NCI-H1105 treated with DMSO at 0.1 percent for 48 hours (cell line): ENCODE data around the gene ATP6V1G1.
"Not testable (repeated sequence)": the region's sequence is repeated elsewhere in the genome, so short reads cannot be mapped to it uniquely, and the experiment has no call there.

Experiments
- DNase-seq: peaks from one replicate; lab custom pipeline; 2025; lab: John Stamatoyannopoulos, UW

The ATP6V1G1 gene

GRCh38 chr9:114578134-114578533 lies 9.4 kb upstream of the ATP6V1G1 start:
- not testable (repeated sequence) for DNase-seq

DNA sequence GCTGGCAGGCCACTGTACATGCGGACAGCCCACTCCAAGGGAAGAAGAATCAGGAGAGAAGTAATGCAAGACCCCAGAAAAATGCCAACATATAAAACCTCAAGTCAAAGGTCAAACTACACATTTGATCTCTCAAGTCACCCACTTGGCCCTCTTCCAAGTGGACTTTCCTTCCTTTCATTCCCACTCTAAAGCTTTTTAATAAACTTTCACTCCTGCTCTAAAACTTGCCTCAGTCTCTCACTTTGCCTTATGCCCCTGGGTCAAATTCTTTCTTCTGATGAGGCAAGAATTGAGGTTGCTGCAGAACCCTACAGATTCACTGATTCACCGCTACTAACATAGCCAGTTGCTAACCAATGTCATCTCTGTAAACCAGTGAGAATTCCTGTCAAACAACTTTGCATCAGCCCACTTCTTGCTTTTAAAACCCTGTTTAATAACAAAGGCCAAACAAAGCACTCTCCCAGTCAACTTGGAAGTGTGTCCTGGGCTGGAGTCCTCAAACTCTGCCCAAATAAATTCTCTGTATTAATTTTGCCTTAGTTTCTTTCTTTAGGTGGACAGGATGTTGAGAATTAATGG lies 6.9 kb upstream of the ATP6V1G1 start:
- DNase-seq: no peak

DNA sequence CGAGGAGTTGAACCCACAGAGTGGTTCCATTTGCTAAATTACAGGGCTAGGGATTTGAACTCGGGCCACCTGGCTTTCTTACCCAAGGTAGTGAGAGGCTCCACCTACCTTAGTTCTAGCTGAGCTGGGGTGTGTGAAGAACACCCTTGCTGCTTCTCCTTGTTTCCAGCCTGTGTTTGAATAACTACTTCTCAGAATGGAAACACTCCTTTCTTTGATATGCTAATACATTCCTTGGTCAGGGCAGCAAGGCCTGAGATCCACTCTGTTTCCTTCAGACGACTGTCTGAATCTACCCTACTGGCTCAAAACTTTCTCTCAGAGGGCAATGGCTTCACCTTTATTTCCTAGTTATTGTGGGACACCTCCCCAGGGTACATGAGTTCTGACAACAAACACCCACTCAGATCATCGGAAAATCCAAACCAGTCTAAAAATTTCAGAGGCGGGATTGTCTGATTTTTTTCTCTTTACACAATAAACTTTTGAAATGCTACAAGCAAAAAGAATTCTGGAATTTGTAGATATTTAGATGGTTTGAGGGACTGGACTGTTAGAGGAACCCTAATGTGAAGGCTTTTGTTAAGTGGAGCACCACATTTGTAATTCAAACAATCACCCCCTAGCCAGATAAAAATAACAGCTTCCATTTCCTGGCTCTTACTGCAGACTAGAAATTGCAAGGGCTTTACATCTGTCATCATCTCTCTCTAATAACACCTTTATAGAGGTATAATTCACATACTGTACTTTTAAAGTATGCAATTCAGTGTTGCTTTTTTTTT lies 4.0 kb upstream of the ATP6V1G1 start:
- no peak for DNase-seq

DNA sequence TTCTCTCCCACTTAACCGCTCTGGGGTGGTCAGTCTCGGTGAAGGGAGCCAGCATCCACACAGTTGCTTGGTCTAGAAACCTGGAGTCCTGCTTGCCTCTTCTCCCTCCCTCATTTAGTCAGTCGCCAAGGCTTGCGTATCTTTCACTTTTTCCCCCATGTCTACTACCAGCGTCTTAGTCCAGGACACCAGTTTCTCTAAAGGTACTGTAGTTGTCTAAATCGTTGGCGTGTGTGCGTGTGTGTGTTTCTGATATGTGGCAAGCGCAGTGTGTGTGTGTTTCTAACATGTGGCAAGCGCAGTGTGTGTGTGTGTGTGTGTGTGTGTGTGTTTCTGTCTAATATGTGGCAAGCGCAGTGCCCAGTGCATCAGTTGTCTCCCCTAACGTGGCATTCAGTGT lies 641 bp downstream of the ATP6V1G1 start:
- DNase-seq: no peak

DNA sequence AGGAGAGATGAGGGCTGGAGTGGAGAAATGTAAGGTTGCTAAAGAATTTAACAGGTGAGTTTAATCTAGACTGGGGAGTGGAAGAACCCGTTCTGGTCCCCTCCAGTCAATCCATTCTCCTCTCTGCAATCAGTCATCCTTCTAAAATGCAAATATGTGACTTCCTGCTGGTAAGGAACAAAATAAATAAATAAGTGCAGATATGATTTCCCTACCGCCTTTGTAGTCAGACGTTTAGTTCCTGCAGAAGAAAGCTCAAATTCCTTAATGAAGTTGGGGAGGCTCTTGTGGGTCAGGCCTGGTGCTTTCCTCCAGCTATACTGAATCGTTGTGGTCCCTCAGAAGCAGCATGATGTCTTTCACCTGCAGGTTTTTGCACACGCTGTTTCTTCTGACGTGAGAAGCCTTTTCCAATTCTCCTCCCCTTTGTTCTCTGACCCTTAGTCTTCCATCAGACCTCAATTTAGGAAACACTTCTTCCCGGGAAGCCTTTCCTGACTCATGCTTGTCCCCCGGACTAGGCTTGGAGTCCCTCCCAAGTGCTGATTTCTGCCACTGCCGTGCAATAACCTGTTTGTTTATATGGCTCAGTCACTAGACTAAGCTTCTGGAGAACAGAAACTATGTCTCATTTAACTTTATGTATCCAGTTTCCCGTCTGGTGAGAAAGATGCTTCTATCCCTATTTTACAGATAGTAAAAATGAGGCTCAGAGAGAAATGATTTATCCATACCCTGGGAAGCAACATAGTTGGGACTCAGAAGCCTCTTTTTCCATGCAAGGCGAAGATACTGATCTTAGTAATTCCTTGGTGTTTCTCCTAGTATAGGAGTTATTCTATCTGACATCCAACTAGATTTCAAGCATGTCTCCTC lies 1.3 kb downstream of the ATP6V1G1 start:
- no peak for DNase-seq

GRCh38 chr9:114590328-114590727 lies 2.8 kb downstream of the ATP6V1G1 start:
- no peak for DNase-seq

DNA sequence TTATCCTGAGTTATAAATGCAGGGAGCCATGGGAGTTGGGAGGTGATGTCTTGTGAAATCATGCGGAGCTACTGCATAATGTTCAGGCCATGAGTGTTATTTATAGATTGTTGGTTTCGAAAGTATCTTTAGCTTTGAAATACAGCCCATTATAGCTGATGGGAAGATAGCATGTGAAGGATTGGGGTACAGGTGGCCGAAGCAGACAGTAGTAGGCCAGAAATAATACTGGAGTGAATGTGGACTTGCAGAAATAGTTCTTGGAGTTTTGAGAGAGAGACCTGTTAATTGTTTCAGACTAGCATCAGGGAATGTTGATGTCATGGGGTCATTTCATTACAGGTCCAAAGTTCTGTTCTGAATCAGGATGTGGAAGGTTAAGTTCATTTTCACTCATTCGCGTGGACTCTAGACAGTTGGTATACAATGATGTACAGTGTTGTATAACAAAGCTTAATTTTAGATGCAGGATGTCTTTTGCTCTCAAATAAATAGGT lies 3.8 kb downstream of the ATP6V1G1 start:
- no peak for DNase-seq

- DNase-seq: no peak
Measured at GRCh38 chr9:114591849-114592248, 4.3 kb downstream of the ATP6V1G1 start.

- no peak for DNase-seq
Measured at GRCh38 chr9:114592356-114592755, 4.8 kb downstream of the ATP6V1G1 start.

- DNase-seq: no peak
Measured at GRCh38 chr9:114594136-114594535, 6.6 kb downstream of the ATP6V1G1 start.

- DNase-seq: not testable (repeated sequence)
Measured at GRCh38 chr9:114600502-114601248, 13.1 kb downstream of the ATP6V1G1 start.

GRCh38 chr9:114601787-114602186 lies 14.2 kb downstream of the ATP6V1G1 start:
- not testable (repeated sequence) for DNase-seq

DNA sequence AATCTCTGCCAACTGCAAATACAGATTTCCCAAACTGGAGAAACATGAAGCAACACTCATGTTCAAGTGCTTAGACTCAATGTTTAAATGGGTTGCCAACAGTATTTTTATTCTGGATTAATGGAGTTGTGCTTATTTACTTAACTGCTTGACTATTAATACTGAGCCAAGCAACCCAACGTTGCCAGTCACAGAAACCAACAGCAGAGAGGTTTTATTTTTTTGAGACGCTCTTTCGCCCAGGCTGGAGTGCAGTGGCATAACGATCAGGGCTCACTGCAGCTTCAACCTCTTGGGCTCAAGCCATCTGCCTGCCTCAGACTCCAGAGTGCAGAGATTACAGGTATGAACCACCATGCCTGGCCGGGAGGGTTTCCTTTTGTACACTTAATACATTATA lies 15.1 kb downstream of the ATP6V1G1 start:
- no peak for DNase-seq

- DNase-seq: no peak
Measured at GRCh38 chr9:114603248-114603647, 15.7 kb downstream of the ATP6V1G1 start.

DNA sequence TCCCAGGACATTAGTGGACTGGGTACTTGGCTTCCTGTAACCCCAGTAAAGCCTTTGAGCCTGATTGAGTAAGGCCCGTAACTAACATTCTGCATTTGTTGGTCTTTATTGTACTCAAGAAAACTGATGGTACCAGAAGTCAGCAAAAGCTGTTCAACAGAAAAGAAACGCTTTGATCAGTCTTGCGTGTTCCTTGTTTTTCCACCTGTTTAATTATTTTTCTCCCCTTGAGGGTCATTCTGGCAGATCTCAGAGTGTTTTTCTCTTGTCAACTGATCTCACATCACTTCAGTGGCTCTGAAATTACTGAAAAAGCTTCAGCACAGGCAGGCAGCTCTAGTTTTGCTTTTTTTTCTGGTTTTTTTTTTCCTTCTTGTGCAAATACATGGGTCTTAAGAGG lies 17.4 kb downstream of the ATP6V1G1 start:
- no peak for DNase-seq

- DNase-seq: no peak
Measured at GRCh38 chr9:114606068-114606467, 18.5 kb downstream of the ATP6V1G1 start.

GRCh38 chr9:114606597-114607207 lies 19.1 kb downstream of the ATP6V1G1 start:
- DNase-seq: no peak

GRCh38 chr9:114607671-114608524 lies 20.3 kb downstream of the ATP6V1G1 start:
- no peak for DNase-seq

GRCh38 chr9:114608525-114608796 lies 20.9 kb downstream of the ATP6V1G1 start:
- DNase-seq: no peak

- DNase-seq: peak; percentile 41
Measured at GRCh38 chr9:114611516-114612271, 24.1 kb downstream of the ATP6V1G1 start.
